SK-N-SH treated with all-trans-retinoic acid at 6 μM for 48 hours (cell line): ENCODE data around the gene SLC34A3.

Source experiments
- ARNTL ChIP-seq: fragments of 450-650 bp; formaldehyde crosslinking; IDR thresholded peaks from 2 replicates; pipeline ENCODE4 v1.5.0; 2020; ENCODE audit warnings: low read depth, mild to moderate bottlenecking, moderate library complexity, borderline replicate concordance
- CSDC2 ChIP-seq: fragments of 250-450 bp; sonication (Bioruptor Pico); IDR thresholded peaks from 2 replicates; pipeline ENCODE4 v1.5.0; 2020; ENCODE audit warnings: mild to moderate bottlenecking, moderate library complexity
- CSRNP3 ChIP-seq: fragments of 250-450 bp; sonication (Bioruptor Pico); IDR thresholded peaks from 2 replicates; pipeline ENCODE4 v1.5.1; 2021; ENCODE audit warnings: mild to moderate bottlenecking, moderate library complexity
- GLIS3 ChIP-seq: fragments of 250-450 bp; sonication (Bioruptor Pico); IDR thresholded peaks from 2 replicates; pipeline ENCODE4 v1.5.0; 2020; ENCODE audit warnings: mild to moderate bottlenecking, moderate library complexity
- OSR1 ChIP-seq: fragments of 250-450 bp; sonication (Bioruptor Pico); IDR thresholded peaks from 2 replicates; pipeline ENCODE4 v1.8.0; 2022; ENCODE audit warnings: moderate library complexity, mild to moderate bottlenecking, inconsistent platforms
- PATZ1 ChIP-seq: fragments of 250-450 bp; sonication (Bioruptor Pico); IDR thresholded peaks from 2 replicates; pipeline ENCODE4 v1.8.0; 2020; ENCODE audit warnings: mild to moderate bottlenecking, moderate library complexity, borderline replicate concordance
- RARB ChIP-seq: fragments of 250-450 bp; sonication (Bioruptor Pico); IDR thresholded peaks from 2 replicates; pipeline ENCODE4 v1.8.0; 2021; ENCODE audit warnings: mild to moderate bottlenecking, moderate library complexity
- TCF4 ChIP-seq: fragments of 250-450 bp; sonication (Bioruptor Pico); IDR thresholded peaks from 2 replicates; pipeline ENCODE4 v1.8.0; 2021; ENCODE audit warnings: mild to moderate bottlenecking, moderate library complexity, borderline replicate concordance
- TSHZ2 ChIP-seq: fragments of 250-450 bp; sonication (Bioruptor Pico); IDR thresholded peaks from 2 replicates; pipeline ENCODE4 v1.5.0; 2020; ENCODE audit warnings: mild to moderate bottlenecking, moderate library complexity
- ZC3H10 ChIP-seq: fragments of 250-450 bp; sonication (Bioruptor Pico); IDR thresholded peaks from 2 replicates; pipeline ENCODE4 v1.5.1; 2021; ENCODE audit warnings: mild to moderate bottlenecking, moderate library complexity
- ZFP3 ChIP-seq: fragments of 250-450 bp; sonication (Bioruptor Pico); IDR thresholded peaks from 2 replicates; pipeline ENCODE4 v1.5.0; 2020; ENCODE audit warnings: mild to moderate bottlenecking, moderate library complexity
- ZFP30 ChIP-seq: fragments of 450-650 bp; formaldehyde crosslinking; IDR thresholded peaks from 2 replicates; pipeline ENCODE4 v1.5.0; 2022; ENCODE audit warnings: mild to moderate bottlenecking, moderate library complexity
- ZNF70 ChIP-seq: fragments of 450-650 bp; formaldehyde crosslinking; IDR thresholded peaks from 2 replicates; pipeline ENCODE4 v1.5.0; 2020; ENCODE audit warnings: mild to moderate bottlenecking, moderate library complexity

- no peak for TF ChIP-seq CSRNP3 (CRISPR knock-in tag)
- no peak for TF ChIP-seq ZC3H10
- TF ChIP-seq GLIS3 = no peak
- TF ChIP-seq OSR1 = no peak
- no peak for TF ChIP-seq TCF4
- TF ChIP-seq CSDC2 = no peak
- TF ChIP-seq RARB (CRISPR knock-in tag) = no peak
- TF ChIP-seq ZFP3 = no peak
- no peak for TF ChIP-seq PATZ1 (CRISPR knock-in tag)
- TF ChIP-seq ZFP30 (CRISPR knock-in tag) = no peak
- no peak for TF ChIP-seq TSHZ2
- TF ChIP-seq ZNF70 (CRISPR knock-in tag) = no peak
- TF ChIP-seq ARNTL (CRISPR knock-in tag) = no peak
Observed at GRCh38 chr9:137252555-137253506, 22.1 kb downstream of the SLC34A3 start.
